HG02678 (cell line): ENCODE results near the gene PCMTD2.

ENCODE experiments used
- ATAC-seq: cut with Tn5 transposase; IDR thresholded peaks from one replicate; pipeline ENCODE4 v1.9.1; 2021; ENCODE audit warnings: mild to moderate bottlenecking, moderate library complexity; ENCODE audit not compliant: unreplicated experiment

The PCMTD2 gene

DNA sequence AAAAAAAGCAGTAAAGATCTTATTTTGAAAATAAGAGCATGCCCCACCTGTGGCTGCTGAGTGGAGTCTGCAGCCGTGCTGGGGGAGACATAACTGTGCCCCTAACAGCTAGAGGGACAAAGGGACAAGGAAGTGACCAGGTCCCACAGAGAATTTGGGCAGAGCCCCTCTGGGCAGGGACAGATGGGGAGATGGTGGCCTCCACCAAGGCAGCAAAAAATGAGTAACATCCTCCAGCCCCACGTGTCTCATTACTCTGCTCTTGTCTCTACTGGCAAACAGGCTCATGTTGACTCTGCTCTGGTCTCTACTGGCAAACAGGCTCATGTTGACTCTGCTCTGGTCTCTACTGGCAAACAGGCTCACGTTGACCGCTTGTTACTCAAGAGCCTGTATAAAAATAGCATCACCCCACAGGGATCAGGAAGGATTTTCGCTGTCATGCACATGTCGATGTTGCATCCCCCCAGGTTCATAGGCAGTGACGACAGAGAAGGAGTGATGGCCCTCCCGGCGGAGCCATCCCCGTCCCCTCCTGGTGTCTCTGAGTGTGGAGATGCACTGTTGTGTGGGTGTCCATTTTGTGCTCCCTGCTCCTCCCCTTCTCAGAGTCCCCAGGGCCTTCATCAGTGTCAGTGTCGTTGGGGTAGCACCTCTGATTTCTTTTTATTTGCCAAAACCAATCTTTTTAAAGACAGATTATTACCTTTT is 17.3 kb upstream of the PCMTD2 start:
- no peak for ATAC-seq

DNA sequence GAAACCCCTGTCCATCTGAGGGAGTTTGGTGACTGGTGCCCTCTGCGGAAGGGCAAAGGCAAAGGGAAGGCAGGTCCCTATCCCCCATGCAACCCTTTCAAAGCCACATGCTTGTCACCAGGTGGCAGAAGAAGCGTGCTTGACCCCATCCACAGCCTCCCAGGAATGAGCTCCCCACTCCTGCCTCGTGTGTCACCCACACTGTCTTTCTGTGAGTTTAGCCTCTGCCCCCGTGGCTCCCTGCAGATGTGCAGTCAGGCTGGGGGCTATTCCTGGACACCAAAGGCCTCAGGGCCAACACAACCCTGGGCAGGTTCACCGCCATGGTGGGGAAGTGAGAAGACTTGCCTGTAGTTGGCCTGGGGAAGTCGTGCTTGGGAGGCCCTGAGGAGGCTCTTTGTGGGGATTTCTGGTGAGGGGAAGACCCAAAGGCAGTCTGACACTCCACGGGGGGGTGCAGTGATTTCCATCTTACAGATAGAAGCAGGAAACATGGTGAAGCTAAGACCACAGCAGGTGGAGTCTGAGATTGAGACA is 16.6 kb upstream of the PCMTD2 start:
- no peak for ATAC-seq

GRCh38 chr20:64239449-64240242 is 15.9 kb upstream of the PCMTD2 start:
- no peak for ATAC-seq

DNA sequence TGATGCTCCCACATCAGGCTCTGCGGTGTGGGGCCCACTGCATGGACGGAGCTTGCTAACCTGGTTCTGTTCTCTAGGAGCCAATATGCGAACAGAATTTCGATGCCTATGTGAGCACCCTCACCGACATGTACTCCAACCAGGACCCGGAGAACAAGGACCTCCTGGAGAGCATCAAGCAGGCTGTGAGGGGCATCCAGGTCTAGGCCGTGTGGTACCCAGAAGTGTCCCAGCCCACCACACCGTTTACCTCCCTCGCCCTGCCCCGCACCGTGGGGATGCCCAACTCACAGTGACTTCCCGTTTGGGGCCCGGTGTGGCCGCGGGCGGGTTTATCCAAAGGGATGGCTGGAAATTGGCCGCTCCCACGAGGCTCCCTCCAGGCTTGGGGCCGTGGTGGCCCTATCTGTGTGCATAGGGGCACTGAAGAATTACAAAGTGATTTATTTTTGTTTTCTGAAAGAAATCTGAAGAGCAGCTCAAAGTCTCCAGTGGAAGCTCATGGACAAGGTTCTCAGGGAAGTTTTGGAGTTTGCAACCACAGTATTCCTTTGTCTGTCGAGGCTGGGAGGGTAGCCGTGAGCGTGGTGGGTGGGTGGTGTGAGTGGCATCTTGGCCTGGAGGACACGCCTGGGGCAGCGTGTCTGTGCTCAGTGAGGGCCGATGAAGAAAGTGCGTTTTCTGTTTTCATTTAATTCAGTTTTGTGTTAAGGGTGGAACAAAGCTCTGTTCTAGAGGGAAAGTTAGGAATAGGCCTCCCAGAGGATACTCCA is 15.1 kb upstream of the PCMTD2 start:
- no peak for ATAC-seq

GRCh38 chr20:64241061-64241460 is 14.5 kb upstream of the PCMTD2 start:
- no peak for ATAC-seq

DNA sequence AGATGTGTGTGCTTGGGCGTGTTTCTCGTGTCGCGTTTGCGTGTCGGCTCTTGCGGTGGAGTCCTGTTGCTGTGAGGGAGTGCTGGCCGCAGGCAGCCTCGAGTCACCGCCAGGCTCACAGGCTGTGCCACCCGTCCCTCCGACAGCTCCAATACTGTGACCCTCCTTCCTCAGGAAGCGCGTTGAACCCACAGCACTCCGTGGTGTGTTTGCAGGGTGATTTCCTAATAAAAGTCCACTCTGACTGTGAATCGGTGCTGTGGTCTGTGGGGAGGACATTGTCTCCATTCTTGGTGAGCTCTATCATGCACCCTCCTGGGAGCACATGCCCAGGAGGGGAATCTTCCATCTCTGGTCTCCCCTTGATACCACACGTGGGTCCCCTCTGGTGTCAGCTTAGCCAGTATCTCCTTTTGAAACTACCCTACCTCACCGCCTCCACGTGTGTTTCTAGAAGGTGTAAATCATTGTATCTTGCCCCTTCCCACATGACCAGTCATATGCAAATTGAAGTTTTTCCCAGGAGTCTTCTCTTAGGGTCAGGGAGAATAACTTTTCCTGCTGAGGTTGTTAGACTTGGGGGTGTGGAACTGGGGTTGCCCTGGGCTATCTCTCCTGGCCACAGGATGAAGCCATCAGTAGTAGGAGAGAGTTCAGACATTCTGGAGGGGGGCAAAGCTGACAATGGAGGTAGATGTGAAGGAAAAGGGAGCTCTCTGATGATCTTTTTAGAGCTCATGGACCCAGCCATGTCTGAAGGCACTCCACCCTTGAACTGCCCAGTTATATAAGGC is 13.3 kb upstream of the PCMTD2 start:
- no peak for ATAC-seq

- ATAC-seq = no peak
Measured at GRCh38 chr20:64242797-64243475, 12.6 kb upstream of the PCMTD2 start.

DNA sequence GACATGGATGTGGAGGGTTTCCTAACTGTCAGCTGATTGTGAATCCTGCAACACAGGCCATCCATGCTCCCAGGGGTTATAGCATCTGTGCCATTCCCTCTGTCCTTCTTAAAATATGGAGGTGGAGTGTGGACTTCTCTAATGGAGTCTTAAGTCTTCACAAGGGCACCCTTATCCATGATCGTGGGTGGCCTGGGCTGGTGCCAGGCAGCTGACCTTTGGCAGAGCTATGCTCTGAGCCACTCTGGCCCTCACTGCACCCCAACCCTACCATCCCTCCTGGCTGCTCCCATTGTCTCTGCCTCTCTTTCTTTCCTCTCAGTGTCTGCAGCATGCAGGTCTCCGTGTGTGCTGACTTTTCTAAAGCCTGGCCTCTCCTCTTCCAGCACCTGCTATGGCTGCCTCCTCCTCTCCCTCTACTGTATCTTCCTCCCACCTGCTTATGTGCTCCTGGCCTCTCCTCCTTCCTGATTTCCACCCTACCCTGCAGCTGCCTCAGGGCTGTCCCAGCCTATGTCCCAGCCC is 11.2 kb upstream of the PCMTD2 start:
- no peak for ATAC-seq

DNA sequence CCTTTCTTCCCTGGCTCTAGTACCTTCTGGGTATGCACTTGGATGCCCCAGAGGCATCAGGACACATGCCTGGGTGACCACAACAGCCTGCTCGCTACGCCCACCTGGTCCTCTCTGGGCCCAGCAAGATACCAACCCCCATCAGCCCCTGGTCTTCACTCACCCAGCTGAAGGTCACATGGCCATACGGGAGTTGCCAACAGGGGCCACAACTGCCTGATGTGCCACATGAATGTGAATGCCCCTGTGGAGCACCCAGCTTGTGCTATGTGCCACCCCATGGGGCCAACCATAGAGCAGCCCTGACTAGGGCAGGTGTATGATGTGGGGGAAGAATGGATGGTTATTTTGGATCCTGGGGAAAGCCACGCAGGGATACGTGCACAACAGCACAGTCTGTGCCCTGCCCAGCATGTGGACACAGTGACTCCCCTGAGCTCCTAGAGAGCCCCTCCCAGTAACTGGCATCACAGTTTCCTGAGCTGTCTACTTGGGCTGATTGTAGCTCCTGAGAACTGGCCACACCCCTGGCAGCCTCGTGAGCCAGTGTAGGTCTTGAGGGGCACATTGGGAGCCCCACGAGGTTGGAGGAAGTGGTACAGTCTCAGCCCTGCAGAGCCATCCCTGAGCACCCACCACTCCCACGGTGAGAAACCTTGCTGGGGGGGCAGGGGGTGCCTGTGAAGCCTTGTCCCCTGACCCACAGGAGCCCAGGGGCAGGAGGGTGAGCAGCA is 10.5 kb upstream of the PCMTD2 start:
- no peak for ATAC-seq

DNA sequence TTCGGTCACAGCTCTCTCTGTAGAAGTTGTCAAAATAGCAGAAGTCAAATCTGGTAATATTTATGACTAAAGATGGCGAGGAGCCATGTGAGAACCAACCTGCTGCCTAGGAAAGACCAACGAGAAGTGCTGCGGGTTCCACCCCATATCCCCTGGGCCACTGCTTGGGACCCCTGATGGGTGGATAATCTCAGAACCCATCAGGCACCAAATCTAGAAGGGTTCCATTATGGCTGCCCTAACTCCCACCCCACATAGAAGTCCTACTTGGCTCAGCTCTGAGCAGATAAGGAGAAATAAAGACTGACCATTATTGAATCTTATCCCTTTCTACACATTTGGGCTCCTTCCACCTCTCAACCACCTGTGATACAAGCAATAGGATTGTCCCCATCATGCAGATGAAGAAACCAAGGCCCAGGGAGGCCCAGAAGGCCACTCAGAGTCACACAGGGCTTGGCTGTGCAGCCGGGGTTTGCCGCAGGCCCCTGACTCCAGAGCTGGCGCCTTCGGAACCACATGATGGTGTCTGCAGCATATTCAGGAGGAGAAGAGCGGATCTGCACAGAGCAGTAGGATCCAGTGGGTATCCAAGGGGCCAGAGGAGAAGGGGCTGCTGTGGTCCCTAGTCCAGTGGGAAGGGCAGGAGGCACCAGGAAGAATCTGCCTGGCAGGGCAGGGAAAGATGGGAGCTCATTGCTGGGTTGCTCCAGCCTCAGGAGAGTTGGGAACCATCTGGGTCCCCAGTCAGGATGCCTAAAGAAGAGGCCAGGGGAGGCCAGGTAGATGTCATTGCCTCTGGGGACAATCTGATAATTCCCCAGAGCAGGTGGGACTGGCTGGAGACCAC is 9.6 kb upstream of the PCMTD2 start:
- no peak for ATAC-seq

- no peak for ATAC-seq
Measured at GRCh38 chr20:64246616-64247306, 8.8 kb upstream of the PCMTD2 start.

GRCh38 chr20:64247307-64247618 is 8.3 kb upstream of the PCMTD2 start:
- no peak for ATAC-seq

DNA sequence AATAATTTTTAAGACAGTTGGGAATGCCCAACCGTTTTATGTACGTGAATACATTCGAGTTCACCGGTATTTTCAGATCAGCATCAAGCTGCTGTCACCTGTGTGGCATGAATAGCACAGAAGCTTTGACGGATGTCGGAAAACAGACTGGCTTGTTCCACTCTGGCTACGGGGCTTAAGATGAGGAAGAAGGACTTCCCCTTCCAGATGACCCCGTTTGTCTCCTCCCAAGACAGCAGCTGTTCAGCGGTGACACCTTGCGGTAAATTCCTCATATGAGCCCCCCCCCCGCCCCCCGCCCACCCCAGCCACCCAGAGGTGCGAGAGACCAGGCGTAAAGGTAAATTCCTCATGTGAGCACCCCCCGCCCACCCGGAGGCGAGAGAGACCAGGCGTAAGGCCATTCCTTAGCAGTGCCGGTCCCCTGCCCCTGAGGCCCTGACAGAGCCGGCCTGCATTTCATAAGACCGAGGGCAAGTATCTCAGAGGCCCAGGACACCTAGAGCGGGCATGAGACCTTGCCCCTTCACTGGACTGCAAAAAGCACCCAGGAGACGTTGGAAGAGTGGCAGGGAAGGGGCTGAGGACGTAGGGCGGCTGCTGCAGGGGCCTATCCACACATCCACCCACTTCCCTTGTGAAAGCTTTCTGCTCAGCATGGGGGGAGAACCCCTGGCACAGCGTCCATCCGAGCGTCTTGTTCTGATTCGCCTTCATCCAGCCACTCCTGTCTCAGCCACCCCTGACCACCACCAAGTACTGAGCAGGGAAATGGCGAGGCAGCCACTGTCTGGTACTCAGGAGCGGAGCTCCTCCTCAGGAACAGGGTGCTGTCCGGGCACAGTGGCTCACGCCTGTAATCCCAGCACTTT is 7.3 kb upstream of the PCMTD2 start:
- ATAC-seq = no peak

- ATAC-seq = no peak
Measured at GRCh38 chr20:64250027-64250426, 5.5 kb upstream of the PCMTD2 start.

GRCh38 chr20:64253000-64253383 is 2.6 kb upstream of the PCMTD2 start:
- no peak for ATAC-seq

DNA sequence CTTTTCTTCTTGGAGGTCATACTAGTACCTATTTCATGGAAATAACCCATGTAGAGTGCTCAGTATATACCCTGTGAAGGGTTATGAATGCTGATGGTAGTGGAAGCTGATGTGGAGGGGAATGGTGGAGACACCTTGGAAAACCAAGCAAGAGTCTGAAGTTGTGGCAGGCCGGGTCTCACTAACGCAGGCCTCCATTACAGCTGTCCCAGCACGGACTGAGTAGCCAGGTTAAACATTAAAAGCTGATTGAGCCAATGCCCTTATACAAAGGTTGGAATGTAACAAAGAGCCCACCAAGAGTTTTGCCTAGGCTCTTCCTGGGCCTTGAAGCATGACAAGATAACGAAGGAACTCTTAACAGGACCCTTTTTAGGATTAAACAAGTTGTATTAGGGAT is 2.1 kb upstream of the PCMTD2 start:
- ATAC-seq = no peak

DNA sequence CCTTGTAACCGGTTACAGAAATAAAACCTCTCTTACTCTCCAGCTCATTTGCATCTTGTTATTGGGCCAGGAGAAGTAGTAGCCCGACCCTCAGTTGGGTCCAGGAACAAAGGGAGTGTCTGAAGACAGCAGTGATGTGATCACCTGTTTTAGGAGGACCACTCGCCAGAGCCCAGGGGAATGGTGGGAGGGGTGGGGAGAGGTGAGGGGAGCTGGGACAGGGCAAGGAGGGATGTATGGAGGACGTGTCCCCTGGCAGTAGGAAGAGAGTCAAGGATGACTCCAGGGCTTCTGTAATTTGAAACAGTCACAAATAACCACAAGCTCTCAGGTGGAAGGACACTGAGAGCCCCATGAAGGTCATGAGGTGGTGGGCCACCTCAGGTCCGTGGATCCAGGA is 1.4 kb upstream of the PCMTD2 start:
- ATAC-seq = no peak
